H9 (cell line): Measurements from ENCODE around the gene DDIT4. TPM values are rescaled to one million over a fixed set of nuclear protein-coding genes. Genes with fewer than 3 reads are reported as not detected.
"Not testable (repeated sequence)": the region's sequence is repeated elsewhere in the genome, so short reads cannot be mapped to it uniquely, and the experiment has no call there.

Experiments used
- DNase-seq: peaks from one replicate; pipeline ENCODE4 v3.0.0-alpha.2; 2017
- H2AFZ ChIP-seq: one replicate; pipeline ENCODE4 v1.6.1; 2013; ENCODE audit warnings: mild to moderate bottlenecking, low read length, control low read depth, moderate library complexity
- H2AK5ac ChIP-seq: 2 replicates; pipeline ENCODE4 v1.6.1; 2013; ENCODE audit warnings: low read length, control low read depth, mixed read lengths; ENCODE audit not compliant: insufficient read length
- H2BK120ac ChIP-seq: one replicate; pipeline ENCODE4 v1.6.1; 2013; ENCODE audit warnings: low read depth, mild to moderate bottlenecking, low read length, control low read depth, inconsistent platforms; ENCODE audit not compliant: poor library complexity, severe bottlenecking
- H2BK12ac ChIP-seq: 2 replicates; pipeline ENCODE4 v1.6.1; 2013; ENCODE audit warnings: low read length, control low read depth, mixed read lengths, low read depth; ENCODE audit not compliant: insufficient read length
- H2BK15ac ChIP-seq: 2 replicates; pipeline ENCODE4 v1.6.1; 2013; ENCODE audit warnings: low read depth, low read length, control low read depth
- H2BK20ac ChIP-seq: one replicate; pipeline ENCODE4 v1.6.1; 2013; ENCODE audit warnings: low read depth, mild to moderate bottlenecking, low read length, control low read depth, inconsistent platforms; ENCODE audit not compliant: poor library complexity, severe bottlenecking
- H2BK5ac ChIP-seq: 2 replicates; pipeline ENCODE4 v1.6.1; 2013; ENCODE audit warnings: low read length, control low read depth, mixed read lengths; ENCODE audit not compliant: insufficient read length
- H3K14ac ChIP-seq: 2 replicates; pipeline ENCODE4 v1.6.1; 2013; ENCODE audit warnings: low read length, control low read depth; ENCODE audit not compliant: insufficient read depth
- H3K18ac ChIP-seq: 2 replicates; pipeline ENCODE4 v1.6.1; 2013; ENCODE audit warnings: low read depth, mild to moderate bottlenecking, mixed read lengths, low read length, control low read depth; ENCODE audit not compliant: insufficient read length
- H3K23ac ChIP-seq: 2 replicates; pipeline ENCODE4 v1.6.1; 2013; ENCODE audit warnings: low read length, control low read depth, mixed read lengths, low read depth; ENCODE audit not compliant: insufficient read length
- H3K23me2 ChIP-seq: 2 replicates; pipeline ENCODE4 v1.6.1; 2013; ENCODE audit warnings: low read depth, mild to moderate bottlenecking, mixed read lengths, low read length, control low read depth; ENCODE audit not compliant: insufficient read length, poor library complexity, severe bottlenecking
- H3K27ac ChIP-seq: 2 replicates; pipeline ENCODE4 v1.5.1; 2013; ENCODE audit warnings: low read length, control low read depth, mixed read lengths, low read depth; ENCODE audit not compliant: insufficient read length
- H3K27me3 ChIP-seq: 2 replicates; pipeline ENCODE4 v1.6.1; 2013; ENCODE audit warnings: low read length, control low read depth, inconsistent platforms; ENCODE audit not compliant: insufficient read depth
- H3K4ac ChIP-seq: 2 replicates; pipeline ENCODE4 v1.6.1; 2013; ENCODE audit warnings: low read depth, mild to moderate bottlenecking, control low read depth, inconsistent platforms, low read length, moderate library complexity
- H3K4me1 ChIP-seq: 2 replicates; pipeline ENCODE4 v1.6.1; 2013; ENCODE audit warnings: low read length, control low read depth, inconsistent platforms; ENCODE audit not compliant: insufficient read depth
- H3K4me2 ChIP-seq: 2 replicates; pipeline ENCODE4 v1.6.1; 2013; ENCODE audit warnings: low read length, control low read depth, mixed read lengths; ENCODE audit not compliant: insufficient read length, insufficient read depth
- H3K56ac ChIP-seq: 2 replicates; pipeline ENCODE4 v1.6.1; 2013; ENCODE audit warnings: low read depth, mild to moderate bottlenecking, mixed read lengths, low read length, control low read depth; ENCODE audit not compliant: insufficient read length
- H3K79me1 ChIP-seq: 2 replicates; pipeline ENCODE4 v1.6.1; 2013; ENCODE audit warnings: low read depth, mild to moderate bottlenecking, moderate library complexity, low read length, control low read depth, inconsistent platforms; ENCODE audit not compliant: insufficient read depth, poor library complexity, severe bottlenecking
- H3K79me2 ChIP-seq: 2 replicates; pipeline ENCODE4 v1.6.1; 2013; ENCODE audit warnings: low read length, control low read depth, inconsistent platforms; ENCODE audit not compliant: insufficient read depth
- H3K9ac ChIP-seq: 2 replicates; pipeline ENCODE4 v1.6.1; 2013; ENCODE audit warnings: low read length, control low read depth, mixed read lengths; ENCODE audit not compliant: insufficient read length; ENCODE audit errors: extremely low read depth
- H3K9me3 ChIP-seq: one replicate; pipeline ENCODE4 v1.6.1; 2013; ENCODE audit warnings: low read depth, low read length, inconsistent platforms; ENCODE audit not compliant: control insufficient read depth
- H3T11ph ChIP-seq: one replicate; pipeline ENCODE4 v1.6.1; 2013; ENCODE audit warnings: mild to moderate bottlenecking, low read length, control low read depth, inconsistent platforms
- H4K20me1 ChIP-seq: one replicate; pipeline ENCODE4 v1.6.1; 2013; ENCODE audit not compliant: control insufficient read depth, insufficient read length, insufficient read depth
- H4K5ac ChIP-seq: 2 replicates; pipeline ENCODE4 v1.6.1; 2013; ENCODE audit warnings: low read depth, mild to moderate bottlenecking, mixed read lengths, low read length, control low read depth; ENCODE audit not compliant: insufficient read length
- H4K8ac ChIP-seq: replicated peaks from 2 replicates; pipeline ENCODE4 v1.6.1; 2013; ENCODE audit warnings: low read length, control low read depth, mixed read lengths, low read depth; ENCODE audit not compliant: insufficient read length
- H4K91ac ChIP-seq: 2 replicates; pipeline ENCODE4 v1.6.1; 2013; ENCODE audit warnings: low read depth, mild to moderate bottlenecking, moderate library complexity, mixed read lengths, low read length, control low read depth; ENCODE audit not compliant: insufficient read length
- H3K27ac Mint-ChIP-seq, 3 experiments: 2 replicates in 2 of 3; 3 replicates in 1 of 3; pipeline ENCODE4 v1.8.0; 2020 to 2021; ENCODE audit warnings: mixed read lengths in 3 of 3, mild to moderate bottlenecking in 1 of 3, moderate library complexity in 1 of 3
- H3K27me3 Mint-ChIP-seq: 2 replicates; pipeline ENCODE4 v1.8.0; 2021; ENCODE audit warnings: low read depth, mild to moderate bottlenecking, moderate library complexity, mixed read lengths
- H3K36me3 Mint-ChIP-seq, 3 experiments: 2 replicates in 2 of 3; 3 replicates in 1 of 3; pipeline ENCODE4 v1.8.0; 2020 to 2021; ENCODE audit warnings: low read depth in 3 of 3, mixed read lengths in 3 of 3; ENCODE audit not compliant: insufficient read depth in 1 of 3
- H3K4me1 Mint-ChIP-seq, 2 experiments: 2 replicates each; pipeline ENCODE4 v1.8.0; 2020; ENCODE audit warnings: mixed read lengths in 2 of 2
- H3K4me3 Mint-ChIP-seq, 2 experiments: 2 replicates in 1 of 2; 3 replicates in 1 of 2; pipeline ENCODE4 v1.8.0; 2020 to 2021; ENCODE audit warnings: mild to moderate bottlenecking in 2 of 2, mixed read lengths in 2 of 2, moderate library complexity in 1 of 2
- H3K9me3 Mint-ChIP-seq, 2 experiments: 2 replicates in 1 of 2; 3 replicates in 1 of 2; pipeline ENCODE4 v1.8.0; 2020; ENCODE audit warnings: mild to moderate bottlenecking in 2 of 2, mixed read lengths in 2 of 2, moderate library complexity in 1 of 2
- WGBS: extraction: QIAGEN DNeasy Blood & Tissue Kit; methylation state at CpG from one replicate; pipeline ENCODE4 v1.1.7; 2013; ENCODE audit warnings: missing lambda C conversion rate, low lambda C conversion rate, mixed read lengths; ENCODE audit not compliant: insufficient read length; ENCODE audit errors: extremely low coverage; 5-methylcytosine and 5-hydroxymethylcytosine counted together
- total RNA-seq: library from RNA; stranded (reverse); gene quantifications from 2 replicates; pipeline ENCODE4 v1.2.1, GENCODE V29; 2021
- TF ChIP-seq, protein P1 (sequence below): fragments of 200-600 bp; sonication (generic); conservative IDR thresholded peaks from 3 replicates; pipeline ENCODE4 v1.8.0; 2021; ENCODE audit warnings: antibody characterized with exemption, mild to moderate bottlenecking

Gene DDIT4
- total RNA-seq, 1 experiment from 2014 or later, result 84.0 TPM

DNA sequence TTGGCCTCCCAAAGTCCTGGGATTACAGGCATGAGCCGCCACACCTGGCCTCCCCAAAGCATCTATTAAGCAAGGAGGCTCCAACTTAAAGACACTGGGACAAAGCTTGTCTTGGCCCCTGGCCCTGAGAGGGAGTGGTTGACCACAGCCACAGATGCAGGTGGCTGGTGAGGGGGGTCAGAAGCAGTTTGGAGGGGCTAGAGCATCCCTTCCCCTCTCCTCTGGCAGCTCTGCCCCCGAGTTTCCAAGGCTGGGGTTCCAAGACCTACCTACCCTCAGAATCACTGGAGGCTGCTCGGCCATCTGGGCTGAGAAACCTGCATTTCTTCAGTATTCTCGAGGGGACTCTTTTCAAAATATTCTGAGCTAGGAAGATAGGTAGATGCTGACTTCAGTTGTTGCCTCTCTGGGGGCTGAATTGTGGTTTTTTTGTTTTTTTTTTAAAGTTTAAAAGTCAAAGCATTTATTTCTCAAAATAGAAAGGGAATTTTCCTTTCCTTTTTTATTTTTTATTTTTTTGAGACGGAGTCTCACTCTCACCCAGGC, 32.6 kb downstream of the DDIT4 start:
- H3K9me3 ChIP-seq, result no peaks in the 10 kb centered on the region
- H2AFZ ChIP-seq, result no peak overlapping the region
- H3K9ac ChIP-seq, result no peak overlapping the region
- no peak for DNase-seq
- H3K27me3 ChIP-seq, result no peaks in the 10 kb centered on the region
- no peak overlapping the region for H4K8ac ChIP-seq
- no peak overlapping the region for H2BK15ac ChIP-seq
- H4K20me1 ChIP-seq, result no peaks in the 10 kb centered on the region
- H3K27ac ChIP-seq, result no peak overlapping the region
- no peaks in the 10 kb centered on the region; a peak in 1 of 5 replicates for H3K9me3 Mint-ChIP-seq
- WGBS, result no CpG with 5 or more reads among the region's 5 CpGs
- H3K4ac ChIP-seq, result no peak overlapping the region
- no peak overlapping the region for H3K4me3 Mint-ChIP-seq
- H3K56ac ChIP-seq, result no peak overlapping the region
- H3K23me2 ChIP-seq, result no peaks in the 10 kb centered on the region
- peaks cover 9% of the 10 kb centered on the region; the same call in 1 of the 2 replicates for H3K4me1 ChIP-seq
- H3K4me2 ChIP-seq, result no peak overlapping the region
- H2AK5ac ChIP-seq, result no peak overlapping the region
- no peak overlapping the region for H2BK5ac ChIP-seq
- H3K27me3 Mint-ChIP-seq, result peaks cover 1% of the 10 kb centered on the region
- no peak overlapping the region for H4K5ac ChIP-seq
- peaks cover 17 to 24% of the 10 kb centered on the region in 2 experiments for H3K4me1 Mint-ChIP-seq
- no peak overlapping the region for H3T11ph ChIP-seq
- H2BK120ac ChIP-seq, result no peak overlapping the region
- H2BK20ac ChIP-seq, result no peak overlapping the region
- H3K18ac ChIP-seq, result no peak overlapping the region
- H4K91ac ChIP-seq, result no peak overlapping the region
- TF ChIP-seq, protein P1, sequence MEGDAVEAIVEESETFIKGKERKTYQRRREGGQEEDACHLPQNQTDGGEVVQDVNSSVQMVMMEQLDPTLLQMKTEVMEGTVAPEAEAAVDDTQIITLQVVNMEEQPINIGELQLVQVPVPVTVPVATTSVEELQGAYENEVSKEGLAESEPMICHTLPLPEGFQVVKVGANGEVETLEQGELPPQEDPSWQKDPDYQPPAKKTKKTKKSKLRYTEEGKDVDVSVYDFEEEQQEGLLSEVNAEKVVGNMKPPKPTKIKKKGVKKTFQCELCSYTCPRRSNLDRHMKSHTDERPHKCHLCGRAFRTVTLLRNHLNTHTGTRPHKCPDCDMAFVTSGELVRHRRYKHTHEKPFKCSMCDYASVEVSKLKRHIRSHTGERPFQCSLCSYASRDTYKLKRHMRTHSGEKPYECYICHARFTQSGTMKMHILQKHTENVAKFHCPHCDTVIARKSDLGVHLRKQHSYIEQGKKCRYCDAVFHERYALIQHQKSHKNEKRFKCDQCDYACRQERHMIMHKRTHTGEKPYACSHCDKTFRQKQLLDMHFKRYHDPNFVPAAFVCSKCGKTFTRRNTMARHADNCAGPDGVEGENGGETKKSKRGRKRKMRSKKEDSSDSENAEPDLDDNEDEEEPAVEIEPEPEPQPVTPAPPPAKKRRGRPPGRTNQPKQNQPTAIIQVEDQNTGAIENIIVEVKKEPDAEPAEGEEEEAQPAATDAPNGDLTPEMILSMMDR, result no peak
- no peaks in the 10 kb centered on the region for H3K79me1 ChIP-seq
- H2BK12ac ChIP-seq, result no peak overlapping the region
- H3K36me3 Mint-ChIP-seq, result no peaks in the 10 kb centered on the region; a peak in 1 of 7 replicates
- H3K27ac Mint-ChIP-seq, result peak overlapping the region in 1 of 3 experiments; percentile 52; a peak in 1 of 7 replicates
- no peak overlapping the region for H3K14ac ChIP-seq
- no peaks in the 10 kb centered on the region for H3K79me2 ChIP-seq
- no peak overlapping the region for H3K23ac ChIP-seq

DNA sequence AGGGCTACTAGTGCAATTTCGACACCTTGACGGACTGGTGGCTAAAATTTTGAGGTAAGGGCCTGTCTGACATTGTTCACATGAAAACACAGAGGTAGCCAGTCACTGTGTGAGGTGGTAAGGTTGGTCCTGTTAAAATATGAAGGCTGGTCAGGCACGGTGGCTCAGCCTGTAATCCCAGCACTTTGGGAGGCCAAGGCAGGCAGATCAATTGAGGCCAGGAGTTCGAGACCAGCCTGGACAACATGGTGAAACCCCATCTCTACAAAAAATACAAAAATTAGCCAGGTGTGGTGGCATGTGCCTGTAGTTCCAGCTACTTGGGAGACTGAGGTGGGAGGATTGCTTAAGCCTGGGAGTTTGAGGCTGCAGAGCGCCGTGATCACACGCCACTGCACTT, 34.0 kb downstream of the DDIT4 start:
- H3K14ac ChIP-seq, H3K79me1 ChIP-seq, H3K4me3 Mint-ChIP-seq, H3T11ph ChIP-seq, H3K9ac ChIP-seq, H2BK20ac ChIP-seq, H3K4ac ChIP-seq, H2BK12ac ChIP-seq, H3K23me2 ChIP-seq, H3K9me3 ChIP-seq, H2AK5ac ChIP-seq, H4K5ac ChIP-seq, H3K27ac Mint-ChIP-seq, H2BK120ac ChIP-seq, H3K36me3 Mint-ChIP-seq, H2BK15ac ChIP-seq, H4K8ac ChIP-seq, H4K20me1 ChIP-seq, H3K56ac ChIP-seq, H3K27ac ChIP-seq, H3K79me2 ChIP-seq, H2BK5ac ChIP-seq, H3K18ac ChIP-seq, H4K91ac ChIP-seq, H3K9me3 Mint-ChIP-seq, H3K4me2 ChIP-seq, DNase-seq, H3K27me3 ChIP-seq, H3K4me1 ChIP-seq, H3K27me3 Mint-ChIP-seq, H2AFZ ChIP-seq, H3K23ac ChIP-seq: not testable (repeated sequence)
- WGBS, result no CpG with 5 or more reads among the region's 7 CpGs
- H3K4me1 Mint-ChIP-seq, result peaks cover 17 to 19% of the 10 kb centered on the region in 2 experiments
